ENCODE results near the gene ATP8B3.

Gene ATP8B3

DNA sequence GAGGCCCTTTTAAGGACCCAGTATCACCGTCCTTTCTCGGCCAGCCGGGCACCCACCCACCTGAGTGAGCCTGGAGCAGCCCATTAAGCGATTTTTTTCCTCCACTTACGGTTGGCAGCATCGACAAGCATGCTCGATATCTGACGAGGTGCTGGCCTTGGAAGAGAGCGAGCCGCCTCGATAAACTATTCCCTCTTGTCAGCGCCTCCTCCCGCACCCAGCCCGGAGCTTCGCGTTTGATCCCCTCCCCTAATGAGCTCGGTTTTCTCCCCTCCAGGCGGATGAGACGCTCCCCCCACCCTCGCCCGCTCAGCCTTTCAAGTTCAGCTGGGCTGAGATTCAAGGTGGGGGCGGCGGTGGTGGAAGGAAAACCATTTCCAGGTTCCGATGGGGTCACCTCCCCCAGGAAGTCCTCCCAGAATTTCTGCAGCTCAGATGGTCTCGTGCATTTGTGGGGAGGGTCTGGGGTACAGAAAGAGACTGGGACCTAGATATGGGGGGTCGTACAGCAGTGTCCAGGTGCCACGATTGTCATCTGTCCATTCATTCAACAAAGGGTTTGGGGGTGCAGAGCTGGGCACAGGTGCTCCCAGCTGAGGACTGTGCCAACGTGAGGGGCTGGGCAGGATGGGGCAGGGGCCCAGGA, 77.6 kb downstream of the ATP8B3 start:
- no peaks in the 10 kb centered on the region for H3K27me3 ChIP-seq (ENCODE audit: control insufficient read depth, insufficient read depth, low read length)
- no peaks in the 10 kb centered on the region for H3K9me3 ChIP-seq (ENCODE audit: control insufficient read depth, insufficient read depth, low read length)
- no peaks in the 10 kb centered on the region for H3K36me3 ChIP-seq (ENCODE audit: control insufficient read depth, insufficient read depth, low read length)
- no peak for DNase-seq (ENCODE audit: low read depth, low spot score)
- H3K4me1 ChIP-seq (ENCODE audit: control insufficient read depth, insufficient read depth, low read length) = no peaks in the 10 kb centered on the region
- WGBS (ENCODE audit: insufficient coverage, insufficient read length) = no CpG with 5 or more reads among the region's 28 CpGs
- H3K27ac ChIP-seq (ENCODE audit: low read length) = no peak overlapping the region
- no peak overlapping the region for H3K4me3 ChIP-seq (ENCODE audit: low read length)

All from iPS DF 6.9 (cell line).